Measurements from ENCODE around the gene ASRGL1.
"Not testable (repeated sequence)": the region's sequence is repeated elsewhere in the genome, so short reads cannot be mapped to it uniquely, and the experiment has no call there.

ASRGL1 gene

DNA sequence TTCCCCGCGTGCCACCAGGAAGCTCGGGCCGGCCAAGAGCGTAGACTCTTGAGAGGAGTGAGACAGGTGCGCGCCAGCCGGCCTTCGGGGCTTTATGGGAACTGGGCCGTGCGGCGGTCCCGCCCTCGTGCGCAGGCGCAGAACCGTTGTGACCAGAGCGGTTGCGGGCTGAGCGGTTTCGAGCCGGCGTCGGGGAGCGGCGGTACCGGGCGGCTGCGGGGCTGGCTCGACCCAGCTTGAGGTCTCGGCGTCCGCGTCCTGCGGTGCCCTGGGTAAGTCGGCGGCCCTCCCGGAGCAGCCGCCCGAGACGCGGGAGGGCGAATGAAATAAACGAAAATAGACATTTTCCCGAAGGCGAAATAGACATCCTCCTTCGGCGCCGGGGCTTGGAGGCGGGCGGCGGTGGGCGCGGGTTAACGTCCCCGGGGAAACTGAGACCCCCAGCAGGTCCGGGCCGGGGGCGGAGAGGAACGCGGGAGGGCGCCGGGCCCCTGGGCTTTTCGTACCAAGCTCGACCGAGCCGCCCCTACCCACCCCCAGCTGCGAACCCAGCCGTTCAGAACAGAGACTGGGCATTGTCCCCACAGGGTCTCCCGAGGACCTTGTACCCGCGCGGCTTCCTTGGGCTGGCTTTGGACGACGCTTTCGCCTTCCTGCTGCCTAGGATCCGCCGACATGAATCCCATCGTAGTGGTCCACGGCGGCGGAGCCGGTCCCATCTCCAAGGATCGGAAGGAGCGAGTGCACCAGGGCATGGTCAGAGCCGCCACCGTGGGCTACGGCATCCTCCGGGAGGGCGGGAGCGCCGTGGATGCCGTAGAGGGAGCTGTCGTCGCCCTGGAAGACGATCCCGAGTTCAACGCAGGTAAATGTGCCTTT, at the start of gene ASRGL1:
ASRGL1 (plus strand) TSS at position 146 of the 879 bp plus-strand sequence; CDS start at position 676, 530 bp downstream.
- DNase-seq (ENCODE audit: low spot score): peak; percentile 87

DNA sequence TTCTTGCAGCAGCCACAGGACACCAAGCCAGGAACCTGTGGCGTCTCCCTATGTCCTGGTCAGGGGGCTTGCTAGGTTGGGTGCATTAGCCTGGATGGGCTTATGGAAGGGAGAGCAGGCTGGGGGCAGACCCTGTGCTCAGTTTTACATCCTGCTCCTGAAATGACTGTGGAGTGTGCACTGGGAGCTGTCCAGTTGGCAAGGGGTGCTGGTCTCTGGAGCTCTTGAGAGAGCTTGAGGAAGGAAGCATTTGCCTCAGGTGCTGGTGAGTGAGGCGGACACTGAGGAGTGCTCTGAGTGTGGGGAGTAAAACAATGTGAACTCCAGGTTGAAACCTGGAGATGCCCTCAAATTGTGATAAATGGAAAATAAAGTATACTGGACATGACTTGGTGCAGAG, 41.7 kb upstream of the ASRGL1 start:
- DNase-seq (ENCODE audit: low spot score): no peak

DNA sequence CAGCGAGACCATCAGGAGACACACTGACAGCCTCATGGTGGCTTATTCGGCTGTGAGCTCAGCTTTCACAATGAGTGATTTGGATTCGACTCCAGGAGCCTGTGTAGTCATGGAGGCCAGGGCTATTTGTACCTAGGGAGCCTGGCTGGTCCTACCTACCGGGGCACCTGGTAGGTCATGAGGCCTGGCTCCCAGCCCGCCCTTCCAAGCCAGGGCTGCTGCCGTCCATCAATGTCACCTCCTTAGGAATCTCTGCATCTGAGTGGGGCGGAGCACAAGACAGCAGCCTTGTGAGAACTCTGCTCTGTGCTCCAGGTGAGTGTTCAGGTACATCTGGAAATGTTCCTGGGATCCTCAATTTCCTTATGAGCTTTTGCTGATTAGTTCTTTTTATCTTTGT, 38.3 kb upstream of the ASRGL1 start, which contains the start of gene SCGB1D4:
SCGB1D4 (minus strand) TSS at position 101 of the 400 bp plus-strand sequence; CDS start at position 36, 65 bp downstream.
- no peak for DNase-seq (ENCODE audit: low spot score)

DNA sequence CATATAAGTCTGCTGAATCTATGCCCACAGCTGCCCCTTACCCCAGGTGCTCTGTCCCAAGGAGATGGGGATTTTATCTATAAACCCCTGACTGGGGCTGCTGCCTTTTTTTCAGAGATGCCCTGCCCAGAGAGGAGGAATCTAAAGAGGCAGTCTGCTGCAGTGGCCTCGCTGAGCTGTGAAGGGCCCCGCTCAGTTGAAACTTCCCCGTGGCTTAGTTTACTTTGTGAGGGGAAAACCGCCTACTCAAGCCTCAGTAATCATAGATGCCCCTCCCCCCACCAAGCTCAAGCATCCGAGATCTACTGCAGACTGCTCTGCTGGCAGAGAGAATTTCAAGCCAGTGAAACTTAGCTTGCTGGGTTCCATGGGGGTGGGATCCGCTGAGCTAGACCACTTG, 31.0 kb upstream of the ASRGL1 start:
- DNase-seq (ENCODE audit: low spot score): no peak

DNA sequence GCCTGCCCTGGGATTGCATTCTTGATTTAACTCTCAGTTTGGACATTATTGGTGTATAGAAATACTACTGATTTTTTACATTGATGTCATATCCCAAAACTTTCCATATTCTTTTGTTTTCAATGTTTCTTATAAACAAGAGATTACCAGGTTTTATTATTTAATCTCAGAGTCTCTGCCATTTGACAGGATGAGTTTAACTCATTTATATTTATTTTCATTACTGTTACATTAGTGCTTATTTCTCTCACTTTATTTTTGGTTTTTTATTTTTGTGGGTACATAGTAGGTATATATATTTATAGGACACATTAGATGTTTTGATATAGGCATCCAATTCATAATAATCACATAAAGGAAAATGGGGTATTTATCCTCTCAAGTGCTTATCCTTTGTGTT, 29.3 kb upstream of the ASRGL1 start:
- no peak for DNase-seq (ENCODE audit: low spot score)

DNA sequence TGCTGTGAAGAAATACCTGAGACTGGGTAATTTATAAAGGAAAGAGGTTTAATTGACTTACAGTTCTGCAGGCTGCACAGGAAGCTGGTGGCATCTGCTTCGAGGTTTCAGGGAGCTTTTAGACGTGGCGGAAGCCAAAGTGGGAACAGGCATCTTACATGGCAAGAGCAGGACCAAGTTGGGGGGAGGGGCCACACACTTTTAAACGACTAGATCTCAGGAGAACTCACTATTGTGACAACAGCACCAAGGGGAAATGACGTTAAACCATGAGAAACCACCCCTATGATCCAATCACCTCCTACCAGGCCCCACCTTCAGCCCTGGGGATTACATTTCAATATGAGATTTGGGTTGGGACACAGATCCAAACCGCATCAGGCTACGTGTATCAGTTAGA, 27.3 kb upstream of the ASRGL1 start:
- DNase-seq (ENCODE audit: low spot score): no peak

DNA sequence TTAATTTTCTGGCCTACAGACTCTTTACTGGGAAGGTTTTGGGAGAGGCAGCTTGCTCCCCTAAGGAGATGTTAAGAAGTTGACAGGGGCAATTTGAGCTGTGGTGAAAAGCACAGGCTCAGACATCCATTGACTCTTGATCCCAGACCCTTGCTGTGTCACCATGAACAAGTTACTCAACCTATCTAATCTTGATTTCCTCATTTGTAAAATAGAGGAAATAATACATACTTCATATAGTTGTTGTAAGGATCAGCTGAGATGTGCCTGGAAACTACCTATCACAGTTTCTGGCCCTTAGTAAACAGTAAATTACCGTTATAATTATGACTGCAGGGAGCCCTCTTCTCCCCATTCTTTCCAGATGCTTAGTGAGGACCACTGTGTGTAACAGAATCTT, 21.8 kb upstream of the ASRGL1 start:
- no peak for DNase-seq (ENCODE audit: low spot score)

DNA sequence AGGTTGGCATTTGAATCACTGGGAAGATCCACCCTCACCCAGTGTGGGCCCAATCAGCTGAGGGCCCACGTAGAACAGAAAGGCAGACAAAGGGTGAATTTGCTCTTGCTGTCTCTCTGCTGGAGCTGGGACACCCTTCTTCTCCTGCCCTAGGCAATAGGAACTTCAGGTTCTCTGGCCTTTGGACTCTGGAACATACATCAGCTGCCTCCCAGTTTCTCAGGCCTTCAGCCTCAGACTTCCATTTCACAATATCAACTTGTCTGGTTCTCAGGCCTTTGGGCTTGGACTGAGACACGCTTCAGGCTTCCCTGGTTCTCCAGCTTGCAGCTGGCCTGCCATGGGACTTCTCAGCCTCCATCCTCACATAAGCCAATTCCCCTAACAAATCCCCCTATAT, 14.7 kb upstream of the ASRGL1 start:
- DNase-seq (ENCODE audit: low spot score): no peak

DNA sequence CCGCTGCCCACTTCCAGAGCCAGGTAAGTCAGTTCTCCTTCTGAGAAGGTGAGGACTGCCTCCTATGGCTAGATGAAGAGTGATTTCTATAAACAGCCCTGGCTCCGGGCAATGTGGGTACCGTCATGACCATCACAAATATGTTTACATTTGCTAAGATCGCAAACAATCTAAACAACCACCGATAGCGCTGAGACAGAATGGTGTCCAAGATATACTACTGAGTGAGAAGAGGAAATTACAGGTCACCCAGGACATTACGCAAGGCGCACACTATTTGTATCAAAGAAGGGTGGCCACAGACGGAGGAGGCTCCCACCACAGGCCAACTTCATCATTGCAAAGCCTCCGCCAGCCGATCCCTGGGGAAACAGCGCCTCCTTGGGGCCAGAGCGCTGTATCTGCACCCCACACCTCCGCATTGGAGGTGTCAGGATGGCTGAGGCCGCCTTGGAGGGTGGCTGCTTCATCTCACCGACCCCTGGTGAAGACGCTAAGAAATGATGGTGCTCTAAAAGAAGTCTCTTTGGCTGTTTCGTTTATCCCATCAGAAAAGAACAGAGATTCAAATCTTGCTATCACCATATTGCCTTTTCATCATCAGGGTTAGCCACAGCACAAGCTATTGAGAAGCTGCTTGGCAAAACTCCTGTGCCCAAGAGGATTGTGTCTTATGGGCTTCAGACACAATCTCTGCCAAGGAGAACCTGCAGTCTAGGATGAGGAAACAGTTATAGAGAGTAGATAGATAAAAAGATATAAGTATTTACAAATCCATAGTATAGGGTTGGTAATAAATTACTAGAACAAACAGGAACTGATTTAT, 12.3 kb upstream of the ASRGL1 start:
- DNase-seq (ENCODE audit: low spot score): peak; percentile 36

DNA sequence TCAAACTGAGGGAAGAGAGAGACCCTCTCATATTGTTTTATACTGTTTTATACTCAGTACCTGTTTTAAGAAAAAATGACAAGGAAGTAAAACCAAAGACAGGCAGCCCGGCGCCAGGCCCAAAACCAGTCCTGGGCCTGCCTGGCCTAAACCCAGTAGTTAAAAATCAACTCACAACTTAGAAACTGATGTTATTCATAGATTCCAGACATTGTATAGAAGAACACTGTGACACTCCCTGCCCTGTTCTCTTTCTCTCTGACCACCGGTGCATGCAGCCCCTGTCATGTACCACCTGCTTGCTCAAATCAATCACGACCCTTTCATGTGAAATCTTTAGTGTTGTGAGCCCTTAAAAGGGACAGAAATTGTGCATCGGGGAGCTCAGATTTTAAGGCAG, 11.5 kb upstream of the ASRGL1 start:
- not testable (repeated sequence) for DNase-seq (ENCODE audit: low spot score)

DNA sequence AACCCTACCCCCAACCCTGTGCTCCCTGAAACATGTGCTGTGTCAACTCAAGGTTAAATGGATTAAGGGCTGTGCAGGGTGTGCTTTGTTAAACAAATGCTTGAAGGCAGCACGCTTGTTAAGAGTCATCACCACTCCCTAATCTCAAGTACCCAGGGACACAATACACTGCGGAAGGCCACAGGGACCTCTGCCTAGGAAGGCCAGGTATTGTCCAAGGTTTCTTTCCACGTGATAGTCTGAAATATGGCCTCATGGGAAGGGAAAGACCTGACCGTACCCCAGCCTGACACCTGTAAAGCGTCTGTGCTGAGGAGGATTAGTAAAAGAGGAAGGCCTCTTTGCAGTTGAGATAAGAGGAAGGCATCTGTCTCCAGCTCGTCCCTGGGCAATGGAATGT, 10.5 kb upstream of the ASRGL1 start:
- not testable (repeated sequence) for DNase-seq (ENCODE audit: low spot score)

DNA sequence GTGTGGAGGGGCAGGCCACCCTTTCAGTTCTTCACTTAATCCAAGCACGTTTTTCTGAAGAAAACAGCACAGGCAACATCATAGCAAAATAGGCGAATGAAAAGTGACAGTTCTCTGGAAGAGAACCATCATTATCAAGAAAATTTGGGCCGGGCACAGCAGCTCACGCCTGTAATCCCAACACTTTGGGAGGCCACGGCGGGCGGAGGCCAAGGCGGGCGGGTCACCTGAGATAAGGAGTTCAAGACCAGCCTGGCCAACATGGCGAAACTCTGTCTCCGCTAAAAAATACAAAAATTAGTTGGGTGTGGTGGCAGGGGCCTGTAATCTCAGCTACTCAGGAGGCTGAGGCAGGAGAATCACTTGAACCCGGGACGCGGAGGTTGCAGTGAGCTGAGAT, 9.7 kb upstream of the ASRGL1 start:
- not testable (repeated sequence) for DNase-seq (ENCODE audit: low spot score)

DNA sequence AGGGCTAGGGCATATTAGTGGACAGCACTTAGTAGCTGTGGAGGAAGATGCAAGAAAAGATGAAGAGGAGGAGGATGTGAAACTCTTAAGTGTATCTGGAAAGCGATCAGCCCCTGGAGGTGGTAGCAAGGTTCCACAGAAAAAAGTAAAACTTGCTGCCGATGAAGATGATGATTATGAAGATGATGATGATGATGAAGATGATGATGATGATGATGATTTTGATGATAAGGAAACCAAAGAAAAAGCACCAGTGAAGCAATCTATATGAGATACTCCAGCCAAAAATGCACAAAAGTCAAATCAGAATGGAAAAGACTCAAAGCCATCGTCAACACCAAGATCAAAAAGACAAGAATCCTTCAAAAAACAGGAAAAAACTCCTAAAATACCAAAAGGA, 6.0 kb upstream of the ASRGL1 start:
- not testable (repeated sequence) for DNase-seq (ENCODE audit: low spot score)

DNA sequence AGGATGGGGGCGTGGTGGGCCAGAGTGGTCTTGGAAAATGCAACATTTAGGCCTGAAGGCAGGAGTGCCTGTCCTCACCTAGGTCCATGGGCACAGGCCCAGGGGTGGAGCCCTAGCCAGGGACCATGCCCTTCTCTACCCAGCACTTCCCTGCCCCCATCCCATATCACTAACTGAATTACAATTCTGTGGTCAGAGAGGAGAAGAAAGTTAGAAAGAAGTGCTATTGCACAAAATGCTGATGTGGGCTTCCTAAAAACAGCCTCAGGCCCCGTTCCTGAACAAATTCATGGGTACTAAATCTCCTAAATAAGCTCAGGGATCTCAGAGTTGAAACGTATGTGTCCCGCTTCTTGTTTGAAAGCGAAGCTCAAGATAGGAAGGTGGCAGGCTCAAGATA, 3.5 kb upstream of the ASRGL1 start:
- no peak for DNase-seq (ENCODE audit: low spot score)

DNA sequence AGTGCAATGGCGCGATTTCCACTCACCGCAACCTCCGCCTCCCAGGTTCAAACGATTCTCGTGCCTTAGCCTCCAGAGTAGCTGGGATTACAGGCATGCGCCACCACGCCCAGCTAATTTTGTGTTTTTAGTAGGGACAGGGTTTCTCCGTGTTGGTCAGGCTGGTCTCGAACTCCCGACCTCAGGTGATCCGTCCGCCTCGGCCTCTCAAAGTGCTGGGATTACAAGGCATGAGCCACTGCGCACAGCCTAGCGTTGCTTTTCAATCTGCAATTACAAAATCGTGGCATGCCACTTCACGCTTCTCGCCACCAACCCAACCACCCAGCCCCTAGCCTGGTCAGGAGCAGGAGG, 322 bp upstream of the ASRGL1 start:
- not testable (repeated sequence) for DNase-seq (ENCODE audit: low spot score)

DNA sequence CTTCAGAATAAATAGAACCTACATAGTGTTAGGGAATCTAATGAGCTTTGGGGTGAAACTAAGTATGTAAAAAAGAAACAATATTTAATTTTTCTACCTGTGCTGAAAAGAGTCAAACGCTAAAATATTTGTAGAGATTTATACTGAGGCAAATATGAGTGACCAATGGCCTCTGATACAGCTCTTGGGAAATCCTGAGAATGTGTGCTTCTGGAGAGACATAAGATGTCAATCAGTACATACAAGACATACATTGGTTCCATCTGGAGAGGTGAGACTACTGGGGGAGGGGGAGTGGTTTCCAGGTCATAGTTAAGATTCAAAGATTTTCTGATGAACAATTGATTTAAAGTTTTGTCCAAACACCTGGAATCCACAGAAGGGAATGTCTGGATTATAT, 970 bp downstream of the ASRGL1 start:
- no peak for DNase-seq (ENCODE audit: low spot score)

DNA sequence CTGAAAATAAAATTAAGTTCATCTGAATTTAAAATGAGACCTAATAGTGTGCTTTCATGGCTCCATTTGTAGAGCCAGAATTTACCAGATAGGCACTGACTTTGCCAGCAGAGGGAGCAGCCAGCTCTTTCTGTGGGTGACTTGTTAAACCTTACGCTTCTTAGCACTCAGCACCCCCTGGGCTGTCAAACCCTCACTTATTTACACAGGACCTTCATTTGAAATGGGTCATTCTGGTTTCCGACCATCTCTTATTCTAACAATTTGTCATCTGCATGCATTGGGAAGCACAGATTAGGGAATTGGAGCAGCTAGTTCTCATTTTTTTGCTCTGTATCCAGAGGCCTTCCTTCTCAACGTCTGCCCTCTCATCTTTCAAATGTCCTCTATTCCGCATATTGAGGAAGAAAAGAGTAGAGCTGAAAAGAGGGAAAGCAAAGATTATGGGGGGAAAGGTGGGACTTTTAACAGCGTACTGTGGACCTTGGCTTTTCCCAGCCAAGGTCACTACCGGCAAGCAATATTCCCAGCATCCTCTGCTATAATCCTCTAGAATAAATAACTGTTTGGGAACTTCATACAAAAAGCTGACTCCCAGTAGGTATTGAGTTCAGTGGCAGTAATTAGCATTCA, 3.1 kb downstream of the ASRGL1 start:
- peak; percentile 89 for DNase-seq (ENCODE audit: low spot score)

DNA sequence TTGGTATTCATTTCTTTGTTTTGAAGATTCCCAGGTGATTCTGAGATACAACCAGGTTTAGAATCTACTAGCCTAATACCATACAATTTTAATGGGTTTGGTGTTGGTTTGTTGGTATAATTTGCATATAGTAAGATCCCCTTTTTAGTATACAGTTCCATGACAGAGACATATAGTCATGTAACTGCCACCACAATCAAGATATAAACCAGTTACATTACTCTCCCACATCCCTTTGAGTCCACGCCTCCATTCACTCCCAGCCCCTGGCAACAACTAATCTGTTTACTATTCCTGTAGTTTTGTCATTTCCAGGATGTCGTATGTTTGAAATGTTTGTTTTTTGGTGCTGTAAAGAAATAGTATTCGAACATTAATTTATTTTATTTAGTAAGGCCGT, 4.3 kb downstream of the ASRGL1 start:
- no peak for DNase-seq (ENCODE audit: low spot score)

DNA sequence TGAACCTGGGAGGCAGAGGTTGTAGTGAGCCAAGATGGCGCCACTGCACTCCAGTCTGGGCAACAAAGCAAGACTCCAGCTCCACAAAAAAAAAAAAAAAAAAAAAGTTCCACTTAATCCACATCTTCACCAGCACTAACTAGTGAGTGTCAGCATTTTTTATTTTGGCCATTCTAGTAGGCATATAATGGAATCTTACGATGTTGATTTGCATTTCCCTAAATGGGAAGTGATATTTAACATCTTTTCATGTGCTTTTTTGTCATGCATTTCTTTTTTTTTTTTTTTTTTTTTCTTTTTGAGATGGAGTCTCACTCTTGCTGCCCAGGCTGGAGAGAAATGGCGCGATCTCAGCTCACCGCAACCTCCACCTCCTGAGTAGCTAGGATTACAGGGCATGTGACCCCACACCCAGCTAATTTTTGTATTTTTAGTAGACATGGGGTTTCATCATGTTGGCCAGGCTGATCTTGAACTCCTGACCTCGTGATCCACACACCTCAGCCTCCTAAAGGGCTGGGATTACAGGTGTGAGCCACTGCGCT, 6.5 kb downstream of the ASRGL1 start:
- not testable (repeated sequence) for DNase-seq (ENCODE audit: low spot score)

DNA sequence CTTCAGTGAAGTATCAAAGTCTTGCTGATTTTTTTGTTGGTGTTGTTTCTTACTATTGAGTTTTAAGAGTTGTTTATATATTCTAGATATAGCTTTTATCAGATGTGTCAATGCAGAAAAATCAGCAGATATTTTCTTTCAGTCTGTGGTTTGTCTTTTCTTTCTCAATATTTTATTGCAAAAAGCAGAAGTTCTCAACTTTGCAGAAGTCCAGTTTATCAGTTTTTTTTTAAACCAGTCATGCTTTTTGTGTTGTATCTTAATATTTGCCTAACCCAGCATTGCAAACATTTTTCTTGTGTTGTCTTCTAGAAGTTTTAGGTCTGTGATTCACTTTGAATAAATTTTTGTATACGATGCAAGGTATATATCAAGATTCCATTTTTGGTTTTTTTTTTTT, 7.0 kb downstream of the ASRGL1 start:
- DNase-seq (ENCODE audit: low spot score): no peak

DNA sequence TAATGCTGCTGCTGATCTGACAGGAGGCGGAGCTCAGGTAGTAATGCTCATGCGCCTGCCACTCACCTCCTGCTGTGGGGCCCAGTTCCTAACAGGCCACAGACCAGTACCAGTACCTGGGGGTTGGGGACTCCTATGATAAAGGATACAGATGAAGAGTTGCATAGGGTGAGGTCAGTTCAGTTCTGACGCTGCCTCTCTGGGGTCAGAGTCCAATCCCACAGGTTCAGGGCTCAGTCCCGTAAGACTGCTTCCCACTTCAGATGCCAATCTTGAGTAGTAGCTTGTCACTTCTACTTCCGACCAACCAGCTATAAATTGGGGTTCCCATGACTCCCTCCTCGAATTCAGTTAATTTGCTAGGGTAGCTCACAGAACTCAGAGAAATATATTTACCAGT, 8.6 kb downstream of the ASRGL1 start:
- no peak for DNase-seq (ENCODE audit: low spot score)

Measured in cerebellar cortex (tissue), 1 donor.